IPS DF 4.7 (cell line): ENCODE results near the gene SUPT4H1.

Experiments used
- DNase-seq: peaks from one replicate; pipeline ENCODE4 v3.0.0-alpha.2; 2013; ENCODE audit warnings: low spot score; ENCODE audit errors: extremely low read depth

The SUPT4H1 gene

GRCh38 chr17:58307468-58308172 lies 44.4 kb downstream of the SUPT4H1 start:
- no peak for DNase-seq

DNA sequence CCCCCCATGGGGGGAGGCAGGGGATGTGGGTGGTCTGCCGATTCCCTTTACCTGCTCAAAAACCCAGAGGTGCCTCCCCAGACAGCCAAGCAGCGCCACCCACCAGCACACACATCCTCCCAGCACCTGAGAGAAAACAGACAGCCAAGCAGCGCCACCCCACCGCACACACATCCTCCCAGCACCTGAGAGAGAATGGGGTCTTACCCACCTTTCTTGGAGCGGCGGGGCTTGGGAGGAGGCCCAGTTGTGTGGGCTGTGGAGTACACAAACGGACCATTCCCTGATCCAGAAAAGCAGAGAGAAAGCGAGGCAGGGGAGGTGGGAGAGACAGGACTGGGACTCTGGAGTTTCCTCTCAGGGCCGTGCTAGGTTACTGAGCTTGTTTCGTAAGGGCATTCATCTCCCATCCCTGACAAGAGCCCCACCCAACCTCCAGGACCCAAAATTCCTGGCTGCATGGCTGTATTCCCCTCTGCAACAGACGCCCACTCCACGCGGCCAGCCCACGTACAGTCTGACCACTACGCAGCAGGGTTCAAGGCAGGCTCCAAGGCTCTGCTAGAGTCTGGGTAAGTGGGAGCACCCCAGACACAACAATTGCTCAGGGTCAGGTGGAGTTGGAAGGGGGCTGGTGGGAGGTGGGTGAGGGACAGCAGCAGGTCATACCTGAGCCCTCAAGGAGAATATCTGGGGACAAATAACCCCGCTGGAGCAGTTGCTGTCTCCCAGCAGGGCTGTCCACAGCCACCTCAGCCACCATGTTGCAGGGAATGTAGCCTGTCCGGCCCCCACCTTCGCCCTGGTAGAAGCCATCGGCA lies 45.7 kb downstream of the SUPT4H1 start:
- DNase-seq = no peak

DNA sequence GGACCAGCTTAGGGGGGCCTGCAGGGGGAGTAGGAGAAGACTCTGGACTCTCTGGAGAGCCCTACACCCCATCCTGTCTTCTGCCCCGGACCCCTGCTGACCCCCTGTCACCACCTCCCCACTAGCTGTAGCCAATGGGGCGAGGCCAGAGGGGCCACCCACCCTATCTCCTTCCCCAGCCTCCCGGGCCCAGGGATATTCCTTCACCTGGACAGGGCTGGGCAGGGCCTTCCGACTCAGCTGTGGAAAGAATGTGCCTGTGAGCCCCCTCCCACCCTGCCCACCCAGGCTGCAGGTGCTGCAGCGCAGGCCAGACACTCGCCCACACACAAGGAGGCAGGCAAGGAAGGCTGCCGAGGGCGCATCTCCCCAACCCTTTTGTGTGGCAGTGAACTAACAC lies 46.4 kb downstream of the SUPT4H1 start:
- no peak for DNase-seq

DNA sequence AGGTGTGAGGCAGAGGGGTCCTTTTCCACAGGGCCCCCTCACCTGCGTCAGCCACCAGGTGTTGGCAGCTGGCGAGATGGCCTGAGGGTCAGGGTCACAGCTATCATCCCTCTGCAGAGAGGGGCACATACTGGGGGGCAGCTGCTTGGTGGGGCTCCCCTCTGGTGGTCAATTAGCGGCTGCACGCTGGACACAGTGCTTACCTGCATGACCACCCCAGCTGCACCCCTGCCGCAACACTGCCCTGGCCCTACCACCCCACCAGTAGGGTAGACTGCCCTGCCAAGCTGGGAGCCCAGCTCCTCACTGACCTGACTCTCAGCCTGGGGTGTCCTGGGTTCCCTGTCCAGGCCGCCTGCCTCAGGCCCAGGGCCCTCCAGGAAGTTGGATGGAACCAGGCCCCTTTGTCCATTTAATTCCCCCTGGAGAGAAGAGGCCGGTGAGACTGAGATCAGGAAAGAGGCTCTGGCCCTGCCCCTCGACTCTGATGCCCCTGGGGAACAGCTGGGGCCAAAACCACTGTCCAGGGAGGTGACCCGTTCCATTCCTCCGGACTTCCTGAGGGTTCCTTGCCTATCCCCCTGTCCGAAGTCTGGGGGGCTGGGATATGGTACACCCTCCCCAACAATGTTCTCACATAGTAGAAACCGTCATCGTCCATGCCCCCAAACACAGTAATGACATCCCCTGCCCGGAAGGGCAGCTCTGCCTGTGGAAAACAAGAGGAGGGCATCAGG lies 47.1 kb downstream of the SUPT4H1 start:
- no peak for DNase-seq

DNA sequence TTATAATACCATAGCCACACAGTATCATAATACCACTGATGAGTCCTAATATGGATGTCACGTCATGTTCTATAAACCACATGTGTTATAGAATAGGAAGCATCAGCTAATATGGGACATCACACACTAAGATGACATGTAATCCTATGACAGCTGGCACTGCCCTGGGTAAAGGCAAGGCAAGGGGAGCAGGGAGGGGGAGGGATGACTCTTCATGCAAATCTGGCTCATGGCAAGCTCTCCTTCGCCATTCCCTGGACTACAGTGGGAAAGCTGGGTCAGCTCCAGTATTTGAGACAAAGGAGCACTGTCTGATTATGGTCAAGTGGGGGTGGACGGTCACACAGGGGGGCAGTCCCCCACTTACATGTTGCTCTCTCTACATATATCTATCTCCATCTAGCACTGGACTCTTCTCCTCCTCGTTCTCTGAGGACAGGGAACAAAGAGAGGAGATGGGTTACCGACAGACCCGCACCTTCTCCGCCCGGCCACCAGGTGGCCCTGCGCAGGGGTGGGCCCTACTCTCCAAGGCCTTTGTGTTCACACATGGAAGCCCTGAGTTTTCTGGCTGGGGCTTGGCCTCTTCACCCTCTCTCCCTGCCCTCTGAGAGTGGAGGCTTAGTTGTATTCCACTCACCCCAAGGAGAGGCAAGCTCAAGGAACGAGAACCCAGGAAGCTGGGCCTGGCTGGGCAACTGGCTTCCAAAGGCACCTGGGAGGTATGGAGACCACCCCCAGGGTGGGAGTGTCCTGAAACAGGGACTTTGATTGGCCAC lies 47.8 kb downstream of the SUPT4H1 start:
- DNase-seq = no peak

- no peak for DNase-seq
Observed at GRCh38 chr17:58302919-58303585, 48.9 kb downstream of the SUPT4H1 start.

DNA sequence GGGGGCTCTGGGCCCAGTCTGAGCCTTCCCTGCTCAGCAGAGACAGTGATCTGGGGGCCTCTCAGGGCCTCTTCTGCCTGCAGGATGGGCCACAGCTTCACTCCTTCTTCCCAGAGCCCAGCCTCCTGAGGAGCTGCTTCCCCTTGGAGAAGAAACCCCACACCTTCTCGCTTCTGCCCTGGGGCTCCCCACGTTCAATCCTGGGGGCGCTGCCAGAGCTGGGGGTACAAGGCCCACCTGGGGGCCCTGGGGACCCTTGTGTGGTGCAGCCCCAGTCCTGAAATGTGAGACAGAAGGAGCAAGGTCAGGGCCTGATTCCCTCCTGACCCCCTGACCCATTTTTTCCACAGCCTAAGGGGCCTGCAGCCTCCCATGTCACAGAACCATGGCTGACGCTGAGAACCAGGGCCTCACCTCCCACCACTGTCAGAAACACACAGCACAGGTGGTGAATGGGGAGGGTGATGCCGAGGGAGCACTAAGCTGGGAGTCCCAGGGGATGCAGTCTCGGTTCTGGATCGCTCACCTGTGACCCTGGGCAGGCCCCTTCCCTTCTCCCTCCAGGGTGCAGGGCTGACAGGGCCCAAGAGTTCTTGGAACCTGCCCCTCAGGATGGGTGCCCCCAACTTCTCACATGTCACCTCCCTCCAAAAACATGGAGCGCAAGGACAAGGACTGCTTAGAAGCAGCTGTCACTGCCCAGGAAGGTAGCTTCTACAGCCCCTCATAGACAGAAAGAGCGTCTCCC lies 49.7 kb downstream of the SUPT4H1 start:
- DNase-seq = no peak

DNA sequence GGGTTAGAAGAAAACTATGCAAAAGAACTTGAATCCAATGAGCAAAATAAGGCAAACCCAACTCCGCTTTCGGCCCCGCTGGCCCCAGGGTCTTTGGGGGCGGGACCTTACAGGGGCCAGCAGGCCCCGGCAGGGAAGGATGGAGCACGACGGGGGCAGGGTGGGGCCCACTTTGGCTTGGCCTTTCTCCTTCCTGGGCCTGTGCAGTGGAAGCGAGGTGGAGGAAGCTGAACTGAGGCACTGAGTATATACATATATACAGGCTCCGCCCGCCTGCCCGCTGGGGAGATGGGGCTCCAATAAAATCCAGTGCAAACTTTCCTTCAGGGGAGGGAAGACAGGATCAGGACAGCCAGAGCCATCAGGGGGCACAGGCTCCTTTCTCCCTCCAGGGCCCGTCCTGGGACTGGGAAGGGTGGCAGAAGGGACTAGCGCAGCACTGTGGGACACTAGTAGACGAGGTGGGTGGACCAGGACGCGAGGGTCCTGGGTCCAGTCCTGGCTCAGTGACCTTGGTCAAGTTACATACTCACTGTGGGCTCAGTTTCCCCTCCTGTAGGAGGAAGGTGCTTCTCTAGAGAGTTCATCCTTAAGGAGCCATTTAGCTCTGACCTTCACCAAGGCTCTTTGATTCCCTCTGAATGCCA lies 50.4 kb downstream of the SUPT4H1 start:
- DNase-seq = no peak

DNA sequence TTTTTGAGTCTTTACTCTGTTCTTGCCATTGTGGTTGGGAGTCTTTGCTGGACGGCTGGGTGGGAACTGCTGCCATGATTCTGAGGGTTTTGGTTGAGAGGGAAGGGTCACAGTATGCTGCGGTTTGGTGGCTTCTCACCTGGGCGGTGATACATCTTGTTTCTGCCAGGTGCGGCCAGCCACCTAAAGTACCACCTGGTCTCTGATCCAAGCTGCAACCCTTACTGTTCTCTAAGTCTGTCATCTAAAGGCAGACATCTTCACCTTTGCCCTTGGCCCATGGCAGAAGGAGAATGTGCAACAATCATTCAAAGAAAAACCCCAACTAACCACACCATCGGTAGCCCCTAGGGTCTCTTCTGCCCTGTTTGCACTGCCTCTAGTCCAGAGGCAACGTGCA lies 51.7 kb downstream of the SUPT4H1 start:
- DNase-seq = no peak
